Activated B cell treated with CpG ODN at 0.5 μM for 24 hours (primary cell): ENCODE results near the gene GP1BB. TPM values are rescaled to one million over a fixed set of nuclear protein-coding genes. Genes with fewer than 3 reads are reported as not detected.

Experiments
- ATAC-seq: fragments of 200-7000 bp; cut with Tn5 transposase; one replicate; pipeline ENCODE4 v1.10.0; 2021; ENCODE audit warnings: low read depth, mild to moderate bottlenecking, moderate library complexity
- CTCF ChIA-PET: fragments of 350-600 bp; sonication (Branson Sonifier 250); formaldehyde crosslinking; loops from one replicate; lab custom pipeline; 2021; ENCODE audit warnings: antibody characterized with exemption; lab: Charles Lee
- POLR2A ChIA-PET: fragments of 350-600 bp; sonication (Branson Sonifier 250); formaldehyde crosslinking; loops from one replicate; lab custom pipeline; 2021; ENCODE audit warnings: antibody characterized with exemption; lab: Charles Lee
- DNase-seq: peaks from one replicate; pipeline ENCODE4 v3.0.0; 2022
- H3K27ac Mint-ChIP-seq: one replicate; pipeline ENCODE4 v1.8.0; 2020; ENCODE audit warnings: mixed read lengths
- H3K27me3 Mint-ChIP-seq: one replicate; pipeline ENCODE4 v1.8.0; 2021; ENCODE audit warnings: mixed read lengths
- H3K36me3 Mint-ChIP-seq: one replicate; pipeline ENCODE4 v1.8.0; 2021; ENCODE audit warnings: low read depth, mixed read lengths
- H3K4me1 Mint-ChIP-seq: one replicate; pipeline ENCODE4 v1.8.0; 2021; ENCODE audit warnings: mixed read lengths
- H3K4me3 Mint-ChIP-seq: one replicate; pipeline ENCODE4 v1.8.0; 2020; ENCODE audit warnings: mild to moderate bottlenecking, mixed read lengths
- H3K9me3 Mint-ChIP-seq: one replicate; pipeline ENCODE4 v1.8.0; 2020; ENCODE audit warnings: mixed read lengths
- intact Hi-C: fragments of 100-400 bp; cut with micrococcal nuclease; formaldehyde crosslinking; loops from one replicate; pipeline ENCODE4 v1.15.1; 2024
- total RNA-seq: library from RNA; stranded (reverse); gene quantifications from 2 replicates; pipeline ENCODE4 v1.2.3, GENCODE V29; 2022
- TF ChIP-seq, protein P1 (sequence below): fragments of 200-600 bp; IDR thresholded peaks from one replicate; pipeline ENCODE4 v1.8.0; 2022; ENCODE audit warnings: antibody characterized with exemption, mild to moderate bottlenecking

GP1BB gene
- total RNA-seq, 1 donor from 2014 or later, result not detected

DNA sequence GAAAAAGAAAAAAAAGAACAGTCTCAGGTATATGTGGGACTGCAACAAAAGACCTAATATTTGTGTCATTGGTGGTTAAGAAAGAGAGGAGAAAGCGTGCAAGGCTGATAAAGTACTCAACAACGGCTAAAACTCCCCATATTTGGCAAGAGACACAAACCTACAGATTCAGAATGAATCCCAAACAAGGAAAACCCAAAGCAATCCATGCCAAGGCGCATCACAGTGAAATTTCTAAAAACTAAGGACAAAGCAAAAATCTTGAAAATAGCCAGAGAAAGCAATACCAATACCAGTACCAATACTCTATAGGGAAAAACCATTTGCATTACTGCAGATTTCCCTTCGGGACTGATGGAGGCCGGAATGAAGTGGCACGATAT lies 41.5 kb upstream of the GP1BB start:
- DNase-seq, result no peak
- intact Hi-C loops, result no loop called here
- ChIA-PET POLR2A (no interaction called here), CTCF (no interaction called here)
- Mint-ChIP-seq H3K27ac (no peak overlapping the region), H3K4me3 (no peak overlapping the region), H3K4me1 (no peaks in the 10 kb centered on the region), H3K36me3 (no peaks in the 10 kb centered on the region), H3K27me3 (peaks cover 19% of the 10 kb centered on the region), H3K9me3 (peaks cover 4% of the 10 kb centered on the region)
- no peak for ATAC-seq
- TF ChIP-seq, protein P1, sequence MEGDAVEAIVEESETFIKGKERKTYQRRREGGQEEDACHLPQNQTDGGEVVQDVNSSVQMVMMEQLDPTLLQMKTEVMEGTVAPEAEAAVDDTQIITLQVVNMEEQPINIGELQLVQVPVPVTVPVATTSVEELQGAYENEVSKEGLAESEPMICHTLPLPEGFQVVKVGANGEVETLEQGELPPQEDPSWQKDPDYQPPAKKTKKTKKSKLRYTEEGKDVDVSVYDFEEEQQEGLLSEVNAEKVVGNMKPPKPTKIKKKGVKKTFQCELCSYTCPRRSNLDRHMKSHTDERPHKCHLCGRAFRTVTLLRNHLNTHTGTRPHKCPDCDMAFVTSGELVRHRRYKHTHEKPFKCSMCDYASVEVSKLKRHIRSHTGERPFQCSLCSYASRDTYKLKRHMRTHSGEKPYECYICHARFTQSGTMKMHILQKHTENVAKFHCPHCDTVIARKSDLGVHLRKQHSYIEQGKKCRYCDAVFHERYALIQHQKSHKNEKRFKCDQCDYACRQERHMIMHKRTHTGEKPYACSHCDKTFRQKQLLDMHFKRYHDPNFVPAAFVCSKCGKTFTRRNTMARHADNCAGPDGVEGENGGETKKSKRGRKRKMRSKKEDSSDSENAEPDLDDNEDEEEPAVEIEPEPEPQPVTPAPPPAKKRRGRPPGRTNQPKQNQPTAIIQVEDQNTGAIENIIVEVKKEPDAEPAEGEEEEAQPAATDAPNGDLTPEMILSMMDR, result no peak

DNA sequence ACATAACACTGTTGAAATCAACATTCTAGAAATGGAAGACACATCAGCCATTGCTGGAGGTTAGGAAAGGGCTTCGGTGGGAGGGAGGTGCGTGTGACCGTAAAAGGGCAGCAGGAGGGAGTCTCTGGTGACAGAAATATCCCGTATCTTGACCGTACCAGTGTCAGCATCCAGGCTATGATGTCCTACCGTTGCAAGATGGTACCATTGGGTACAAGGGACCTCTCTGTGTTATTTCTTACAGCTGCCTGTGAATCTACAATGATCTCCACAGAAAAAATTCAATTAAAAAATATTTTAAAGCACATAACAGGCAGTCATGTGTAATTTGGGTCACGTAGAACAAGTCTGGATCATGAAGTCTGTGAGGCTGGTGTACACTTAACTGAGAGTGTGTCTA lies 36.4 kb upstream of the GP1BB start:
- DNase-seq (no peak), ATAC-seq (no peak)
- ChIA-PET CTCF (interaction anchor here (0.7 kb wide), 1 partner anchor 269 kb away, joined by 3 read pairs; no protein-coding TSS in a partner anchor), POLR2A (no interaction called here)
- intact Hi-C loops, result no loop called here
- H3K36me3 Mint-ChIP-seq, result no peaks in the 10 kb centered on the region
- TF ChIP-seq, protein P1, result no peak
- no peak overlapping the region for H3K4me3 Mint-ChIP-seq
- no peaks in the 10 kb centered on the region for H3K9me3 Mint-ChIP-seq
- H3K27ac Mint-ChIP-seq, result no peak overlapping the region
- H3K27me3 Mint-ChIP-seq, result peaks cover 3% of the 10 kb centered on the region
- H3K4me1 Mint-ChIP-seq, result no peaks in the 10 kb centered on the region

DNA sequence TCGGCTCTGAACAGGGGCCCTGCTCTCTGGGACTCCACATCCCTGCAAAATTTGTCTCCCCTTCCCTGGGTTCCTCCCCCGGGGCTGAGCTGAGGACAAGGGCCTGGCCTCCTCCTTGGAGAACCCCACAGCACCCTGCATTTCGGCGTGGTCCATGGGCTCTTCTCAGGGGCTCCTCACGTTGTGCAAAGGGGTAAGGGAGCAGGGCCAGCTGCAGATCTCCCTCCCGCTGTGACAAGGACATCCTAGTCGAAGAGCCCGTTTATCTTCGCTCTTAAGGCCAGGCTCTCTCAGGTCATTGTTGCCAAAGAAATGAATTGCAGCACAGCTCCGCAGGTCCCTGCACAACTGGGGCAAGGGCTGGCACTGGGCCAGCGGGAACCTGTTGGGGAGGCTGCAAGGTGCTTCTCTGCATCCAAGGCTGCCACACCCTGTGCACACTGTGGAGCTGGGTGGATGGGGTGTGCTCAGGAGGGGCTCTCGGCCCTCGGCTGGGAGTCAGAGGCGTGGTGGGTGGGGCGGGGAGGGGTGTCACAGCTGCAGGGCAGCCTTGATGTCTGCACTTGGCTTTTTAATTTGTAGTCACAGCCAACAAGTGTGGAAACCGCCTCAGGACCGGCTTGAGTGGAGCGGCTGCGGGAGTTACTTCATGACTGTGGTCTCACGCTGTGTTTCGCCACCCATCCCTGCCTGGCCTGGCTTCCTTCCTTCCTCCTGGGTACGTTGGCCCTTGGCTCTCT lies 35.6 kb upstream of the GP1BB start:
- H3K27me3 Mint-ChIP-seq, result peaks cover 3% of the 10 kb centered on the region
- no peak overlapping the region for H3K27ac Mint-ChIP-seq
- no peak overlapping the region for H3K4me3 Mint-ChIP-seq
- no peaks in the 10 kb centered on the region for H3K36me3 Mint-ChIP-seq
- H3K9me3 Mint-ChIP-seq, result no peaks in the 10 kb centered on the region
- CTCF ChIA-PET, result no interaction called here
- no peak for ATAC-seq
- TF ChIP-seq, protein P1, result no peak
- no peaks in the 10 kb centered on the region for H3K4me1 Mint-ChIP-seq
- intact Hi-C loops, result no loop called here
- POLR2A ChIA-PET, result no interaction called here
- DNase-seq, result no peak

DNA sequence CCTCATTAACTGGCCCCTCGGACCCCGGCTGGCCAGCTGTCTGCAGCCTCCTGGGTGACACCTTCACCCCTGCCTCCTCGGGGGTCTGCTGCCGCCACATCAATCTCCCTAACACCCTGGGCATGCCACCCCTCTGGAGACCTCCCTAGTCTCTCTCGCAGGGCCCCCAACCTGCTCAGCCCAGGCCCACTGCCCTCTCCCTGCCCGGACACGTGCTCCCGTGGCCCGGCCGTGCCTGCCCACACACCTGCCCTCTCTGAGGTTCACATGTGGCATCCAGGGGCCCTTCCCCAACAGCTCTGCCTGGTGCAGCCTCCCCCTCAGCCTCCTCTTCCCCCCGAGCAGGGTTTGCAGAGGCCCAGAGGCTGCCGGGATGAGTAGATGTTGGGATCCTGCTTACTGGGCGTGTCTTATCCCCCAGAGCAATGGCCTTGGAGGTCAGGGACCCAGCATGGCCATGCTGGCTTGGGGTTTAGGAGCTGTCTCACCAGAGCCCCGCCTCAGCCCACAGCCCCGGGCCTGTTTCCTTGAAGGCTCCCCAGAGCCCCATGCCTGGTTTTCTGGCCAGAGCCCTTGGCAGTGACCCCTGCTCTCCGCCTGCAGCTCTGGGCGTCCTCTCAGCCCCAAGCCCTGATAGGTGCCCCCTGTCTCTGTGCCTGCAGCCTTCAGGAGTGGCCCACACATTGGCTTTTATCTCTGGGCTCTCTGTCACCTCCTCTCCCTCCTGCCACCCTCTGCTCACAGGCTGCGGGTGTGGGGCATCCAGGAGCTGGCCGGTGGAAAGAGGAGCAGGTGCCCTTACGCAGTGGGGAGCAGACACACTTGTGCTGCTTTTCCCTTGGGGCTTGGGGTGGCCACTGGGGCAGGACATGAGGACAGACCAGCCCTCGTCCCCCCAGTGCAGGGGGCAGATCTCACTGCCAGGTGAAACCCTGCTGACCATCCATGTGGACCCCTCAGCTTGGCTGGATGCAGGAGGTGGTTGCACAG lies 34.7 kb upstream of the GP1BB start:
- DNase-seq (no peak), ATAC-seq (no peak)
- ChIA-PET POLR2A (no interaction called here), CTCF (no interaction called here)
- H3K9me3 Mint-ChIP-seq, result no peaks in the 10 kb centered on the region
- intact Hi-C loops, result no loop called here
- H3K27ac Mint-ChIP-seq, result no peak overlapping the region
- TF ChIP-seq, protein P1, result no peak
- peaks cover 5% of the 10 kb centered on the region for H3K27me3 Mint-ChIP-seq
- H3K36me3 Mint-ChIP-seq, result no peaks in the 10 kb centered on the region
- H3K4me3 Mint-ChIP-seq, result no peak overlapping the region
- H3K4me1 Mint-ChIP-seq, result no peaks in the 10 kb centered on the region

DNA sequence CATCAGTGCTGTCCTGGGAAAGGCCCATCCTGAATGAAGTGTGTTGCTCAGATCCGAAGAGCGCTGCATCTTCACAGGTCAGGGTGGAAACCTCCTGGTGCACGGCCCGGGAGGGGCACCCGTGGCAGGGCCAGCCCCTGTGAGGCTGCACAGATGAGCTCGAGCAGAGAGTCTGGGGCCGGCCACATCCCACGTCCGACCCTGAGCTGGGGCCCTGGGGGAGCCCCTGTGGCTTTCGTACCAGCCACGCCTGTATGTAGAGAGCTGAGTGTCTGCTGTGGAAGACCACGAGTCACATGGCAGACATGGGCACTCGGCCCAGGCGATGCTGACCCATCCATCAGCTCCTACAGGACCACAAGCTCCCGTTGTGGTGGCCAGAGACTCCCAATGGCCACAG lies 33.9 kb upstream of the GP1BB start:
- intact Hi-C loops, result no loop called here
- Mint-ChIP-seq H3K4me1 (no peaks in the 10 kb centered on the region), H3K9me3 (no peaks in the 10 kb centered on the region), H3K36me3 (no peaks in the 10 kb centered on the region), H3K4me3 (no peak overlapping the region), H3K27ac (no peak overlapping the region), H3K27me3 (peaks cover 5% of the 10 kb centered on the region)
- no peak for ATAC-seq
- ChIA-PET POLR2A (no interaction called here), CTCF (interaction anchor here (0.6 kb wide), 1 partner anchor 439 kb away, joined by 4 read pairs; no protein-coding TSS in a partner anchor)
- TF ChIP-seq, protein P1, result no peak
- no peak for DNase-seq
